GM23248 (cell line): ENCODE measurements around the gene HIVEP3.

Experiments used
- EZH2 ChIP-seq: fragments of 200-600 bp; sonication (generic); IDR thresholded peaks from 2 replicates; pipeline ENCODE4 v1.6.1; 2018; ENCODE audit warnings: antibody characterized with exemption, mild to moderate bottlenecking; ENCODE audit not compliant: insufficient read depth, poor library complexity, severe bottlenecking
- EZH2phosphoT487 ChIP-seq: fragments of 200-600 bp; sonication (generic); IDR thresholded peaks from 2 replicates; pipeline ENCODE4 v1.6.1; 2018; ENCODE audit warnings: antibody characterized with exemption, moderate library complexity, mild to moderate bottlenecking, low read depth; ENCODE audit not compliant: insufficient read depth

DNA sequence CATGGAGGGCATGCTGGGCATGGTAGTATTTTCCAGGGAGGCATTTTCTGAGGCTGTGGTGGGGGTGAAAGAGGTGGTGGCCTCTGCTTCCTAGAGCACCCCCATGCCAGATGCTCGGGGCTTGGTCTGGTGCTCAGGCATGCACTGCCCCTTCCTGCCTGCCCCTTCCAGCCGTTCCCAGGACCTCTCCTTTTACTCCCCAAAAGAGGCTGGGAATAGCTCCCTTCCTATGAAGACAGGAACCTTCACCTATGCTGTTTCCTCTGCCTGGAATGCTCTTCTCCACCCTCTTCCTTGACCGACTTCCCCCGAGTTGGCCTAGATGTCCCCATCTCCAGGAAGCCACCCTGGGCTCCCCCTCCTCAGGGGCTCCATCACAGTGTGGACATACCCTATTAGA lies 443.4 kb downstream of the HIVEP3 start:
- TF ChIP-seq EZH2, result no peak
- TF ChIP-seq EZH2phosphoT487, result no peak
